NCI-H2196 (cell line): Measurements from ENCODE around the gene CEP112.
"Not testable (repeated sequence)": the region's sequence is repeated elsewhere in the genome, so short reads cannot be mapped to it uniquely, and the experiment has no call there.

ENCODE experiments used
- DNase-seq: peaks from one replicate; lab custom pipeline; 2025; ENCODE audit not compliant: unreplicated experiment; lab: John Stamatoyannopoulos, UW

The CEP112 gene

GRCh38 chr17:66165537-66166123 is 26.3 kb downstream of the CEP112 start:
- DNase-seq: peak; percentile 47

GRCh38 chr17:66155055-66155454 is 36.9 kb downstream of the CEP112 start:
- DNase-seq: not testable (repeated sequence)

- no peak for DNase-seq
These were observed 39.2 kb downstream of the CEP112 start for GRCh38 chr17:66152756-66153155.

GRCh38 chr17:66150708-66151107 is 41.2 kb downstream of the CEP112 start:
- no peak for DNase-seq

GRCh38 chr17:66149562-66149961 is 42.4 kb downstream of the CEP112 start:
- DNase-seq: no peak

GRCh38 chr17:66146394-66146793 is 45.5 kb downstream of the CEP112 start:
- no peak for DNase-seq

GRCh38 chr17:66143657-66144282 is 48.2 kb downstream of the CEP112 start:
- DNase-seq: no peak

- no peak for DNase-seq
These were observed 49.5 kb downstream of the CEP112 start for GRCh38 chr17:66142428-66142827.

GRCh38 chr17:66138120-66138519 is 53.8 kb downstream of the CEP112 start:
- no peak for DNase-seq

- DNase-seq: no peak
These were observed 56.0 kb downstream of the CEP112 start for GRCh38 chr17:66135896-66136295.

- DNase-seq: no peak
These were observed 56.7 kb downstream of the CEP112 start for GRCh38 chr17:66135219-66135618.

- DNase-seq: no peak
These were observed 62.2 kb downstream of the CEP112 start for GRCh38 chr17:66129759-66130158.

- DNase-seq: no peak
These were observed 65.7 kb downstream of the CEP112 start for GRCh38 chr17:66126231-66126630.

- DNase-seq: no peak
These were observed 68.8 kb downstream of the CEP112 start for GRCh38 chr17:66123163-66123562.

- no peak for DNase-seq
These were observed 76.7 kb downstream of the CEP112 start for GRCh38 chr17:66115246-66115645.

- DNase-seq: no peak
These were observed 77.3 kb downstream of the CEP112 start for GRCh38 chr17:66114609-66115008.

GRCh38 chr17:66107731-66108130 is 84.2 kb downstream of the CEP112 start:
- DNase-seq: no peak

- no peak for DNase-seq
These were observed 93.9 kb downstream of the CEP112 start for GRCh38 chr17:66098040-66098439.

GRCh38 chr17:66094727-66095126 is 97.2 kb downstream of the CEP112 start:
- DNase-seq: no peak

GRCh38 chr17:66091445-66092080 is 100.4 kb downstream of the CEP112 start:
- DNase-seq: no peak

- DNase-seq: no peak
These were observed 102.2 kb downstream of the CEP112 start for GRCh38 chr17:66089764-66090163.

GRCh38 chr17:66088173-66088572 is 103.8 kb downstream of the CEP112 start:
- no peak for DNase-seq

GRCh38 chr17:66087073-66087472 is 104.9 kb downstream of the CEP112 start:
- DNase-seq: no peak
